GM12878 (cell line): ENCODE data around the gene BMAL2. TPM values are rescaled to one million over a fixed set of nuclear protein-coding genes. Genes with fewer than 3 reads are reported as not detected.

ENCODE experiments used
- ATAC-seq: fragments of 200-7000 bp; cut with Tn5 transposase; 3 replicates; pipeline ENCODE4 v1.9.1; 2020; ENCODE audit warnings: mild to moderate bottlenecking, moderate library complexity
- BruUV-seq: library from RNA; stranded (reverse); fragments of 400-500 nt; replicated peaks from 2 replicates; lab custom pipeline; 2021; lab: Mats Ljungman, UMichigan
- CTCF ChIA-PET: fragments of 300-600 bp; sonication (Branson Sonifier 250); formaldehyde crosslinking; extraction: SDS; loops from one replicate; lab custom pipeline; 2021; ENCODE audit warnings: inconsistent platforms; lab: Yijun Ruan, JAX
- POLR2A ChIA-PET: fragments of 350-600 bp; formaldehyde crosslinking; extraction: SDS; loops from one replicate; lab custom pipeline; 2021; ENCODE audit warnings: inconsistent platforms; lab: Charles Lee
- RAD21 ChIA-PET: fragments of 300-600 bp; sonication (Branson Sonifier 250); formaldehyde crosslinking; loops from one replicate; lab custom pipeline; 2023; ENCODE audit warnings: antibody characterized with exemption; ENCODE audit not compliant: unreplicated experiment; lab: Charles Lee
- SMC1A ChIA-PET: fragments of 300-600 bp; sonication (Branson Sonifier 250); formaldehyde crosslinking; loops from one replicate; lab custom pipeline; 2023; ENCODE audit not compliant: unreplicated experiment, uncharacterized antibody; lab: Charles Lee
- DNase-seq: peaks from one replicate; pipeline ENCODE4 v3.0.0-alpha.2; 2011; ENCODE audit warnings: low read depth, low spot score
- FAIRE-seq: peaks from 3 replicates; lab custom pipeline; 2011; peaks lifted over from hg19 to GRCh38; lab: Jason Lieb, UNC
- H2AFZ ChIP-seq: 2 replicates; pipeline ENCODE4 v1.6.0; 2011; ENCODE audit warnings: low read depth, low read length, control low read depth; ENCODE audit not compliant: control insufficient read depth
- H3K27ac ChIP-seq: 2 replicates; pipeline ENCODE4 v1.5.1; 2011; ENCODE audit warnings: control low read depth; ENCODE audit not compliant: control insufficient read depth, insufficient read depth
- H3K27me3 ChIP-seq, 2 experiments: replicated peaks in 1 of 2; 2 replicates each; pipeline versions ENCODE4 v1.6.0 to v1.6.1; 2011; ENCODE audit warnings: low read length in 1 of 2; ENCODE audit not compliant: control insufficient read depth in 2 of 2, insufficient read depth in 2 of 2
- H3K36me3 ChIP-seq, 2 experiments: 2 replicates each; pipeline ENCODE4 v1.5.1; 2011; ENCODE audit warnings: low read length in 1 of 2; ENCODE audit not compliant: control insufficient read depth in 2 of 2, insufficient read depth in 2 of 2
- H3K4me1 ChIP-seq: 2 replicates; pipeline ENCODE4 v1.6.1; 2011; ENCODE audit warnings: mild to moderate bottlenecking, low read length, moderate library complexity, mixed read lengths; ENCODE audit not compliant: control insufficient read depth, insufficient read depth
- H3K4me2 ChIP-seq: 2 replicates; pipeline ENCODE4 v1.6.0; 2011; ENCODE audit warnings: control low read depth; ENCODE audit not compliant: control insufficient read depth, insufficient read depth
- H3K4me3 ChIP-seq: fragments of 200-600 bp; sonication (generic); 2 replicates; pipeline ENCODE4 v1.5.1; 2016
- H3K79me2 ChIP-seq: 2 replicates; pipeline ENCODE4 v1.6.0; 2011; ENCODE audit warnings: low read length; ENCODE audit not compliant: control insufficient read depth, insufficient read depth
- H3K9ac ChIP-seq: 2 replicates; pipeline ENCODE4 v1.8.0; 2011; ENCODE audit warnings: low read length, control low read depth, mixed read lengths; ENCODE audit not compliant: control insufficient read depth, insufficient read depth
- H3K9me3 ChIP-seq: replicated peaks from 3 replicates; pipeline ENCODE4 v1.5.1; 2011; ENCODE audit warnings: mild to moderate bottlenecking, low read length; ENCODE audit not compliant: control insufficient read depth, insufficient read depth
- H4K20me1 ChIP-seq: 2 replicates; pipeline ENCODE4 v1.6.0; 2011; ENCODE audit not compliant: control insufficient read depth, insufficient read depth
- MLLT1 ChIP-seq: fragments of 450-650 bp; IDR thresholded peaks from 2 replicates; pipeline ENCODE4 v1.6.1; 2016; ENCODE audit warnings: mild to moderate bottlenecking
- PBX3 ChIP-seq: IDR thresholded peaks from 2 replicates; pipeline ENCODE4 v1.6.1; 2011; ENCODE audit warnings: mild to moderate bottlenecking, low read depth, low read length, moderate library complexity; ENCODE audit not compliant: insufficient replicate concordance
- WGBS: methylation state at CpG from one replicate; pipeline ENCODE4 v1.1.6; 2016; ENCODE audit warnings: low lambda C conversion rate; ENCODE audit not compliant: insufficient replicate concordance, insufficient coverage; ENCODE audit errors: missing lambda C conversion rate; 5-methylcytosine and 5-hydroxymethylcytosine counted together
- in situ Hi-C: fragments of 300-500 bp; cut with MboI; formaldehyde crosslinking; loops from 9 replicates; pipeline ENCODE4 v1.14.3; 2018; ENCODE audit warnings: mixed read lengths
- intact Hi-C: fragments of 100-400 bp; cut with micrococcal nuclease; formaldehyde crosslinking; loops from one replicate; pipeline ENCODE4 v1.14.2; 2022; ENCODE audit not compliant: unreplicated experiment
- polyA plus RNA-seq, 11 experiments: library from polyadenylated mRNA; depleted of rRNA in 4 of 11; unstranded in 6 of 11; stranded (reverse) in 5 of 11; fragments of >200 nt; fragmentation: Nextera tagmentation in 4 of 11; fragmentation: Illumina TruSeq in 1 of 11; extraction: Ambion mirVana in 4 of 11; extraction: Trizol in 1 of 11; gene quantifications; 1 replicate in 1 of 11; 2 replicates in 10 of 11; pipeline versions ENCODE4 v1.2.1 to v1.2.3, GENCODE V29; 2011 to 2016; ENCODE audit warnings: inconsistent platforms in 2 of 11, missing spikeins in 2 of 11, low read depth in 1 of 11
- total RNA-seq, 4 experiments: library from RNA; depleted of rRNA in 3 of 4; stranded (reverse); fragments of >200 nt in 3 of 4; fragmentation: Illumina TruSeq in 1 of 4; extraction: Trizol in 1 of 4; gene quantifications; 2 replicates each; pipeline versions ENCODE4 v1.2.1 to v1.2.3, GENCODE V29; 2013 to 2021

BMAL2 gene
- total and polyA plus RNA-seq, 10 of the 15 experiments (the other 5 are each of a cell fraction or from before 2014, with no cell fraction given), result 7.9 to 53.6 (median 35.5) TPM

GRCh38 chr12:27319848-27320247 is 12.8 kb upstream of the BMAL2 start:
- DNase-seq (no peak), ATAC-seq (no peak), FAIRE-seq (no peak)
- no peak overlapping the region for H3K4me2 ChIP-seq
- no peak overlapping the region for H3K4me3 ChIP-seq
- ChIA-PET POLR2A (interaction anchor here (0.7 kb wide), 1 partner anchor 296 kb away, joined by 4 read pairs; no protein-coding TSS in a partner anchor), RAD21 (interaction anchor here (0.6 to 8.8 kb wide), 3 partner anchors 11 to 330 kb away, joined by 3 to 64 read pairs (median 10); no protein-coding TSS in a partner anchor), SMC1A (interaction anchor here (0.6 to 20.9 kb wide), 9 partner anchors 10 to 553 kb away, joined by 3 to 207 read pairs (median 4); no protein-coding TSS in a partner anchor), CTCF (interaction anchor here (1.6 to 2.1 kb wide), 3 partner anchors 8 to 65 kb away, joined by 6 to 11 read pairs (median 6); no protein-coding TSS in a partner anchor)
- H3K36me3 ChIP-seq, result peaks cover 6 to 27% of the 10 kb centered on the region in 2 experiments
- H3K9me3 ChIP-seq, result no peaks in the 10 kb centered on the region
- H3K27ac ChIP-seq, result no peak overlapping the region
- BruUV-seq, result no TSS peak
- no peak for TF ChIP-seq MLLT1
- TF ChIP-seq PBX3, result no peak
- H3K9ac ChIP-seq, result no peak overlapping the region
- no peaks in the 10 kb centered on the region for H3K4me1 ChIP-seq
- in situ Hi-C loops (no loop called here), intact Hi-C loops (no loop called here)
- H3K79me2 ChIP-seq, result no peaks in the 10 kb centered on the region
- H4K20me1 ChIP-seq, result no peaks in the 10 kb centered on the region
- H2AFZ ChIP-seq, result no peak overlapping the region
- no peaks in the 10 kb centered on the region for H3K27me3 ChIP-seq
- WGBS, result 94% methylated on average over 2 of the region's 2 CpGs
